Mesendoderm (in vitro differentiated cells): ENCODE results near the gene KRT79.

Experiments
- DNase-seq: peaks from one replicate; pipeline ENCODE4 v3.0.0; 2013
- H2AK5ac ChIP-seq: 2 replicates; pipeline ENCODE4 v1.6.1; 2013; ENCODE audit warnings: low read length, inconsistent platforms
- H2BK120ac ChIP-seq: 2 replicates; pipeline ENCODE4 v1.6.1; 2013; ENCODE audit warnings: low read depth, mild to moderate bottlenecking, low read length, moderate library complexity, mixed read lengths
- H2BK15ac ChIP-seq: replicated peaks from 2 replicates; pipeline ENCODE4 v1.6.1; 2013; ENCODE audit warnings: low read depth, mild to moderate bottlenecking, moderate library complexity
- H2BK5ac ChIP-seq: 2 replicates; pipeline ENCODE4 v1.6.1; 2013; ENCODE audit warnings: low read length, inconsistent platforms
- H3K18ac ChIP-seq: 2 replicates; pipeline ENCODE4 v1.6.1; 2013; ENCODE audit warnings: mild to moderate bottlenecking, low read length, mixed read lengths
- H3K23ac ChIP-seq: one replicate; pipeline ENCODE4 v1.6.1; 2013; ENCODE audit warnings: low read length
- H3K27ac ChIP-seq: 2 replicates; pipeline ENCODE4 v1.5.1; 2013; ENCODE audit warnings: low read depth, mild to moderate bottlenecking, inconsistent platforms, low read length, moderate library complexity
- H3K27me3 ChIP-seq: 2 replicates; pipeline ENCODE4 v1.6.1; 2013; ENCODE audit warnings: low read length, control low read depth, mild to moderate bottlenecking, inconsistent platforms; ENCODE audit not compliant: insufficient read depth, poor library complexity
- H3K36me3 ChIP-seq: 2 replicates; pipeline ENCODE4 v1.6.1; 2013; ENCODE audit warnings: low read length, inconsistent platforms; ENCODE audit not compliant: control insufficient read depth, insufficient read depth
- H3K4ac ChIP-seq: one replicate; pipeline ENCODE4 v1.6.1; 2013; ENCODE audit warnings: low read depth, mild to moderate bottlenecking, low read length, moderate library complexity
- H3K4me1 ChIP-seq: 2 replicates; pipeline ENCODE4 v1.6.1; 2013; ENCODE audit warnings: low read depth, low read length, inconsistent platforms; ENCODE audit not compliant: control insufficient read depth
- H3K4me2 ChIP-seq: 2 replicates; pipeline ENCODE4 v1.6.1; 2013; ENCODE audit warnings: low read length
- H3K4me3 ChIP-seq: 2 replicates; pipeline ENCODE4 v1.5.1; 2013; ENCODE audit warnings: mild to moderate bottlenecking, low read length
- H3K56ac ChIP-seq: one replicate; pipeline ENCODE4 v1.6.1; 2013; ENCODE audit warnings: low read length
- H3K79me1 ChIP-seq: 2 replicates; pipeline ENCODE4 v1.6.1; 2013; ENCODE audit warnings: low read length, inconsistent platforms
- H3K79me2 ChIP-seq: 2 replicates; pipeline ENCODE4 v1.6.1; 2013; ENCODE audit warnings: mild to moderate bottlenecking, low read length; ENCODE audit not compliant: control insufficient read depth, insufficient read depth
- H3K9ac ChIP-seq: 2 replicates; pipeline ENCODE4 v1.6.1; 2013; ENCODE audit warnings: low read length, inconsistent platforms
- H4K5ac ChIP-seq: one replicate; pipeline ENCODE4 v1.6.1; 2013; ENCODE audit warnings: low read length
- H4K8ac ChIP-seq: one replicate; pipeline ENCODE4 v1.6.1; 2013; ENCODE audit warnings: low read depth, mild to moderate bottlenecking, control low read depth, low read length, moderate library complexity
- WGBS: extraction: QIAGEN DNeasy Blood & Tissue Kit; methylation state at CpG from one replicate; pipeline ENCODE4 v1.1.7; 2013; ENCODE audit warnings: low lambda C conversion rate, missing lambda C conversion rate; ENCODE audit not compliant: insufficient coverage; ENCODE audit errors: extremely low coverage; 5-methylcytosine and 5-hydroxymethylcytosine counted together

The KRT79 gene

DNA sequence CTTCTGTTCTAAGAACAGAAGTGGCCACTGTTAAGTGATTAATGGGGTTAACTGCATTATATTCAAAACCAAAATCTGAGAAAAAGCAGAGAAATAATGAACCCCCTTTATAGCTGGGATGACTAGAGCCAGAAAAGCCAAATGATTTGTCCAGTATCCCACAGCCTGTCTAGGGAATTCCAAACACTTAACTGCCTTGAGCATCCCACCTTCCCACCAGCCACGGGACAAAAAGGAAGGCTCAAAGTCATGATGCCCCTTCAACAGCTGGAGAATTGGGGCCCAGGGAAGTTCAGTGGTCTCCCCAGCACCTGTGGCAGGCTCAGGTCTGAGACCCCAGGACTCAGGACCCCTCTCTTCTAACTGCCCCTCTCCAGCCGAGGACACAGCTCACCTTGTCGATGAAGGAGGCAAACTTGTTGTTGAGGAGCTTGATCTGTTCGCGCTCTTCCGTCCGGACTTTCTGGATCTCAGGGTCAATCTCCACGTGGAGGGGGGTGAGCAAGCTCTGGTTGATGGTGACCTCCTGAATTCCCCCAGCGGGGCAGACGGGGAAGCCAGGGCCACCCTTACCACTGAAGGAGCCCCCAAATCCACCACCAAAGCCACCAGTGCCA is 20.8 kb downstream of the KRT79 start:
- Histone ChIP-seq H4K8ac (no peak overlapping the region), H4K5ac (no peak overlapping the region), H2BK5ac (no peak overlapping the region), H3K79me2 (no peaks in the 10 kb centered on the region), H3K27ac (no peak overlapping the region), H3K27me3 (no peaks in the 10 kb centered on the region), H2BK15ac (no peak overlapping the region), H3K18ac (no peak overlapping the region), H3K56ac (no peak overlapping the region), H3K4me2 (no peak overlapping the region), H3K23ac (no peak overlapping the region), H2AK5ac (no peak overlapping the region), H3K4me3 (no peak overlapping the region), H3K4me1 (no peaks in the 10 kb centered on the region), H3K36me3 (no peaks in the 10 kb centered on the region), H3K4ac (no peak overlapping the region), H3K9ac (no peak overlapping the region), H2BK120ac (no peak overlapping the region), H3K79me1 (no peaks in the 10 kb centered on the region)
- DNase-seq = no peak
- WGBS = no CpG with 5 or more reads among the region's 10 CpGs

DNA sequence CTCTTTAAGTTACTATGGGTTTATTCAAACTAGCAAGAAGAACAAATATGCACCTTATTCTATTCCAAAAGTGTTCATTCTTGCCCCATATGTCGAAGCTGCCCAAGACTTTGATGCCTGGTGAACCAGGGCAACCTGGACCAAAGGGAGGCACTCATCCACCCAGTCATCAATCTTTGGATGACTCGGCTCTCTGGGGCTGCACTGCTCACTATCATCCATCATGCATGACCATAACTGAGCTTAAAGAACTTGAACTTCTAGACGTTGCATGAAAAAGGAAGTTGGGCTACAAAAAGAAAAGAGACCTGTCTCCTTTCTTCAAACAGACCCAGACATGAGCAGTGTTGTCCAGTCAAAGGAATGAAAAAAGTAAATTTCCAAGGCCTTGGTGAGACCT is 21.4 kb downstream of the KRT79 start:
- WGBS = no CpG with 5 or more reads among the region's 3 CpGs
- Histone ChIP-seq H2BK120ac (no peak overlapping the region), H3K4me1 (no peaks in the 10 kb centered on the region), H3K23ac (no peak overlapping the region), H3K36me3 (no peaks in the 10 kb centered on the region), H2BK15ac (no peak overlapping the region), H3K79me2 (no peaks in the 10 kb centered on the region), H3K9ac (no peak overlapping the region), H3K56ac (no peak overlapping the region), H3K4me3 (no peak overlapping the region), H3K18ac (no peak overlapping the region), H3K27me3 (no peaks in the 10 kb centered on the region), H3K4me2 (no peak overlapping the region), H4K5ac (no peak overlapping the region), H3K4ac (no peak overlapping the region), H3K79me1 (no peaks in the 10 kb centered on the region), H3K27ac (no peak overlapping the region), H2BK5ac (no peak overlapping the region), H4K8ac (no peak overlapping the region), H2AK5ac (no peak overlapping the region)
- DNase-seq = no peak

DNA sequence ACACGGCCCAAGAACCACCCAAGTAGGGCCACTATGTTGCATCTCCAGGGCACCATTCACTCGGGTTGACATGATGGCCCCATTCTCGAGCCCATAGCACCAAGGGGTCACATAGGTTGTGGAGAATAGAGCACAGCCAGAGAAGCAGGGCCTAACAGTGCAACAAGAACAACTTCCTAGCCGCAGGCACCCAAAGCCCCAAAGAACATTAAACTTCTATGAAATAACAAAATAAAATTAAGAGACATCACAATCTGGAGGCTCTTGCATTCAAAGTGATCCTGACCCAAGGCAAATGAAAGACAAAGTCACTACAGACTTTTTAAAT is 22.1 kb downstream of the KRT79 start:
- Histone ChIP-seq H3K4me2 (no peak overlapping the region), H3K18ac (no peak overlapping the region), H3K27me3 (no peaks in the 10 kb centered on the region), H4K5ac (no peak overlapping the region), H3K4me1 (no peaks in the 10 kb centered on the region), H3K79me2 (no peaks in the 10 kb centered on the region), H2BK15ac (no peak overlapping the region), H2BK120ac (no peak overlapping the region), H3K4me3 (no peak overlapping the region), H2BK5ac (no peak overlapping the region), H3K9ac (no peak overlapping the region), H4K8ac (no peak overlapping the region), H3K56ac (no peak overlapping the region), H3K79me1 (no peaks in the 10 kb centered on the region), H3K27ac (no peak overlapping the region), H3K4ac (no peak overlapping the region), H3K23ac (no peak overlapping the region), H2AK5ac (no peak overlapping the region), H3K36me3 (no peaks in the 10 kb centered on the region)
- DNase-seq = no peak
- no CpG with 5 or more reads among the region's 4 CpGs for WGBS

DNA sequence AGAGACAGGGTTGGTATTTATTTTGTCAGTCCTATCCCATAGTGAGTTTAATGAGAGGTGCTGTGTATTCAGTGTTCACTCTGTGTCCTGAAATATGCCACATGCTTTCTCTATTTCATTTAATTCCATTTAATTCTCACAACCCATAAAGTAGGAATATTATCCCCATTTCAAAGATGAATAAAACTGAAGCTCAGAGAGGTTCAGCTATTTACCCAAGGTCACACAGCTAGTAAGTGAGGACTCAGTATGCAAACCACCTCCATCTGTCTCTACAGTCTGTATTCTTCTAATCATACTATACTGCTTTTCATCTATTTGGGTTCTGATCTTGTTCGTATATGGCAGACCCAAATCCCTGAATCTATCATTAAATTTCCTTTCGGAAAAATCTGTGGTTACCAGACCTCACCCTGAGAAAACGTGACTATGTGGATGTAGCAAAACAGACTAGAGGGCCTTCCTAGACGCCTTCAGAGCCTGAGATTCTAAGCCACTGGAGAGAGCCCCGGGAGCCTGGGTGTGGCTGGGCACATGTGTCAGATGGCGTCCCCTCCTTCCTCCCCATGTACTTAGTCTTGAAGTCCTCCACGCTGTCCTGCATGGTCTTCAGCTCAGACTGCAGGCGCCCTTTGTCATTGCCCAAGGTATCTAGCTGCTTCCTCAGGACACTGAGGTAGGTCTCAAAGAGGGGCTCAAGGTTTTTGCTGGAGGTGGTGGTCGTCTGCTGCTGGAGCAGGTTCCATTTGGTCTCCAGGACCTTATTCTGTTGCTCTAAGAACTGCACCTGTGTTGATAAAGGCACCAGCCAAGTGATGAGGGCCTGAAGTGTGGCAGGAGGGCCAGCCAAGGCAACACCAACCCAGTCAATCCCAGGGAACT is 22.7 kb downstream of the KRT79 start:
- H4K5ac ChIP-seq = no peak overlapping the region
- H3K79me1 ChIP-seq = no peaks in the 10 kb centered on the region
- H2AK5ac ChIP-seq = no peak overlapping the region
- no peaks in the 10 kb centered on the region for H3K4me1 ChIP-seq
- H3K79me2 ChIP-seq = no peaks in the 10 kb centered on the region
- no peak overlapping the region for H2BK120ac ChIP-seq
- no peaks in the 10 kb centered on the region for H3K36me3 ChIP-seq
- no peak overlapping the region for H3K4me2 ChIP-seq
- no CpG with 5 or more reads among the region's 9 CpGs for WGBS
- H3K23ac ChIP-seq = no peak overlapping the region
- no peak overlapping the region for H3K4ac ChIP-seq
- no peak for DNase-seq
- H3K27ac ChIP-seq = no peak overlapping the region
- no peak overlapping the region for H3K4me3 ChIP-seq
- no peak overlapping the region for H3K9ac ChIP-seq
- no peaks in the 10 kb centered on the region for H3K27me3 ChIP-seq
- H2BK15ac ChIP-seq = no peak overlapping the region
- no peak overlapping the region for H3K56ac ChIP-seq
- no peak overlapping the region for H3K18ac ChIP-seq
- H4K8ac ChIP-seq = no peak overlapping the region
- H2BK5ac ChIP-seq = no peak overlapping the region

DNA sequence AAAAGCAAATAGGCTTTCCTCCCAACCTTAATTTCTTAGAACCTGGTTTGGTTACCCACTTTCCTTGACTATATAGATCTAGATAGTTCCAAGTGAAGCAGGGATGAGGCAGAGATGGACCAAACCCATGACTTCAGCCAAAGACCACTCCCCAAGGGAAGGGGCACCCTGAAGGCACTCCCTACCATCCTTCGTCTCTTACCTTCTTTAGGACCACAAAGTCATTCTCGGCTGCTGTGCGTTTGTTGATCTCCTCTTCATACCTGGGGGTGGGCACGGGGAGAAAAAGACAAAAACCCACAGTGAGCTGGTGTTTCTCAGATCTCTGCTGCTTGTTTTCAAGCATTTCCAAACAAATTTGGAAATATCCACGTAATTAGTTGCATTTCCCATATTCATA is 23.6 kb downstream of the KRT79 start:
- WGBS = no CpG with 5 or more reads among the region's 5 CpGs
- Histone ChIP-seq H4K5ac (no peak overlapping the region), H3K56ac (no peak overlapping the region), H2BK5ac (no peak overlapping the region), H3K4me3 (no peak overlapping the region), H3K4ac (no peak overlapping the region), H3K27me3 (no peaks in the 10 kb centered on the region), H3K4me2 (no peak overlapping the region), H3K9ac (no peak overlapping the region), H2BK15ac (no peak overlapping the region), H3K27ac (no peak overlapping the region), H3K18ac (no peak overlapping the region), H2AK5ac (no peak overlapping the region), H3K79me2 (no peaks in the 10 kb centered on the region), H2BK120ac (no peak overlapping the region), H3K23ac (no peak overlapping the region), H3K79me1 (no peaks in the 10 kb centered on the region), H3K4me1 (no peaks in the 10 kb centered on the region), H3K36me3 (no peaks in the 10 kb centered on the region), H4K8ac (no peak overlapping the region)
- DNase-seq = no peak
